ENCODE data around the gene KLHL33. TPM values are rescaled to one million over a fixed set of nuclear protein-coding genes. Genes with fewer than 3 reads are reported as not detected.

KLHL33 gene
- total RNA-seq, 4 donors from 2014 or later, result 1.2 to 4.5 (median 1.8) TPM

DNA sequence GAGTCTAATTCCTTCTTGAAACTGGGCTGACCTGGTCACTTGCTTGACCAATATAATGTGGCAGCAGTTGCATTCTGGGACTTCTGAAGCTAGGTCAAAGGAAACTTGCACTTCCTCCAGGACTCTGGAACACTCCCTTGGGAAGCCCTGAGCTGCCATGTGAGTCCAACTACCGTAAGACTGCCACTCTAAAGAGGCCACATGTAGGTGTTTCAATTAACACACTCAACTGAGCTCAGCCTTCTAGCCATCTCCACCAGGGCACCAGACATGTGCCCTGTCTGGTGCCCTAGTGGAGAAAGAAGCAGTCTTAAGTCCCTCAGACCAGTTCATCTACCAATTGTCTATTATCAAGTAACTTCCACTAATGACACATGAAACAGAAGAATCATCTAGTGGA is 16.5 kb downstream of the KLHL33 start:
- no peaks in the 10 kb centered on the region for H3K27me3 ChIP-seq
- no peaks in the 10 kb centered on the region for H3K36me3 ChIP-seq
- no peak overlapping the region for H3K27ac ChIP-seq
- WGBS, 2 donors, result 45 to 71% methylated on average over 1 of the region's 1 CpG
- TF ChIP-seq, protein P1, sequence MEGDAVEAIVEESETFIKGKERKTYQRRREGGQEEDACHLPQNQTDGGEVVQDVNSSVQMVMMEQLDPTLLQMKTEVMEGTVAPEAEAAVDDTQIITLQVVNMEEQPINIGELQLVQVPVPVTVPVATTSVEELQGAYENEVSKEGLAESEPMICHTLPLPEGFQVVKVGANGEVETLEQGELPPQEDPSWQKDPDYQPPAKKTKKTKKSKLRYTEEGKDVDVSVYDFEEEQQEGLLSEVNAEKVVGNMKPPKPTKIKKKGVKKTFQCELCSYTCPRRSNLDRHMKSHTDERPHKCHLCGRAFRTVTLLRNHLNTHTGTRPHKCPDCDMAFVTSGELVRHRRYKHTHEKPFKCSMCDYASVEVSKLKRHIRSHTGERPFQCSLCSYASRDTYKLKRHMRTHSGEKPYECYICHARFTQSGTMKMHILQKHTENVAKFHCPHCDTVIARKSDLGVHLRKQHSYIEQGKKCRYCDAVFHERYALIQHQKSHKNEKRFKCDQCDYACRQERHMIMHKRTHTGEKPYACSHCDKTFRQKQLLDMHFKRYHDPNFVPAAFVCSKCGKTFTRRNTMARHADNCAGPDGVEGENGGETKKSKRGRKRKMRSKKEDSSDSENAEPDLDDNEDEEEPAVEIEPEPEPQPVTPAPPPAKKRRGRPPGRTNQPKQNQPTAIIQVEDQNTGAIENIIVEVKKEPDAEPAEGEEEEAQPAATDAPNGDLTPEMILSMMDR (IDR thresholded peaks at IDR 0.05), result no peak
- TF ChIP-seq POLR2A (IDR thresholded peaks at IDR 0.05), result no peak
- no peak for TF ChIP-seq EP300 (IDR thresholded peaks at IDR 0.05)
- H3K4me3 ChIP-seq, result no peak overlapping the region
- no peak for DNase-seq (ENCODE audit: low spot score in 2 of 2)
- H3K4me1 ChIP-seq, result peaks cover 0 to 8% (median 2%) of the 10 kb centered on the region in 4 donors
- no peaks in the 10 kb centered on the region for H3K9me3 ChIP-seq

DNA sequence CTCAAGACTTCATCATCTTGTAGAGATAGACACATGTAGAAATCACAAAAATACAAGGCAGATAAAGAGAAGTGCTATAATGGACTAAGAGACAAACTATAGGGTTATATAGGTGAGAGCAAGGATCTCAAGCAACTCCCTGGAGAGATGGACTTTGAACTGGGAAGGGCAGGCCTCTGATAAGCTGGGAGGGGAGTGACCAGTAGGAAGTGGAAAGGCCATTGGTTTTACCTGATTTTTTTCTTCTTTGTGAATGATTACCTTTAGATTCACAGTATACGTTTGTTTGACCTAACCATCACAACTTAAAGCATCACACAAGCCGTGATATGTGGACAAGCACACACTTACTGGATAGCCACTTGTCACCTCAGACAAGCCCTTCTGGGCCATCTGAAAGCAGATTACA is 17.5 kb downstream of the KLHL33 start:
- Histone ChIP-seq H3K27ac (no peak overlapping the region), H3K4me3 (no peak overlapping the region), H3K27me3 (no peaks in the 10 kb centered on the region), H3K4me1 (peaks cover 0 to 14% (median 5%) of the 10 kb centered on the region in 4 donors), H3K9me3 (no peaks in the 10 kb centered on the region), H3K36me3 (no peaks in the 10 kb centered on the region)
- DNase-seq (ENCODE audit: low spot score in 2 of 2), result no peak
- 91% methylated on average over 2 of the region's 2 CpGs for WGBS, 2 donors
- TF ChIP-seq, protein P1 (IDR thresholded peaks at IDR 0.05), result no peak
- TF ChIP-seq EP300 (IDR thresholded peaks at IDR 0.05) (no peak), POLR2A (IDR thresholded peaks at IDR 0.05) (no peak)

DNA sequence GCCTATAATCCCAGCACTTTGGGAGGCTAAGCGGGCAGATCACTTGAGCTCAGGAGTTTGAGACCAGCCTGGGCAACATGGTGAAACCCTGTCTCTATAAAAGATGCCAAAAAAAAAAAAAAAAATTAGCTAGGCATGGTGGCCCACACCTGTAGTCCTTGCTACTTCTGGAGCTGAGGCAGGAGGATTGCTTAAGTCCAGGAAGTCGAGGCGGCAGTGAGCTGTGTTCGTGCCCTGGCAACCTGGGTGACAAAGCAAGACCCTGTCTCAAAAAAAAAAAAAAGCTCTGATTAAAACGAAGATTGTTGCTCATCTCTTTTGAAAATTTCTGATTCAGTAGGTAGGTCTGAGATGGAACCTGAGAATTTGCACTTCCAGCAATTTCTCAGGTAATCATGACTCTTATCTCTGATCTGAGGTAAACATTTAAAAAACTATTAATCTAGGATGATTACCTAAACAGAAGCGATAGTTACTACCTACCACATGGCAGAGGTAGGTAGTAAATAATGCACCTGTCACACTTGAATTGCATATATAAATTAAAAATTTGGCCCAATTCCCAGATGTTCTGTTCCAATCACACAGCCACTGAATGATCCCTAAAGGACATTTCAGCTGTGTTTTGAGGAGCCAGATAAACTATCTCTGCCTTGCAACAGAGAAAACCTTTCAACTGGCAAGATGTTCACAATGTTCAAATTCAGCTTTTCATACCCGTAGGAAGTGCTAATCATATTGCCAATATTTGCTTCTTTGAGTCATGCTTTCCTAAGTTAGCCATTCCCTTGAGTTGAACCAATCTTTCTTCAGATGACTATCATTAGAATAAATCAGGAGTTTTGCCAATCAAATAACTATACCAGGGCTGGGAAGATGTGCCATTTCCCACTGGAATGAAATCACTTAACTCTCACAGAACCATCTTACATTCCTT is 18.4 kb downstream of the KLHL33 start:
- Histone ChIP-seq H3K27ac (no peak overlapping the region), H3K27me3 (no peaks in the 10 kb centered on the region), H3K4me1 (peaks cover 0 to 15% (median 5%) of the 10 kb centered on the region in 4 donors), H3K36me3 (no peaks in the 10 kb centered on the region), H3K9me3 (no peaks in the 10 kb centered on the region), H3K4me3 (no peak overlapping the region)
- TF ChIP-seq EP300 (IDR thresholded peaks at IDR 0.05) (no peak), POLR2A (IDR thresholded peaks at IDR 0.05) (no peak)
- TF ChIP-seq, protein P1 (IDR thresholded peaks at IDR 0.05), result no peak
- 68 to 85% methylated on average over 7 of the region's 7 CpGs for WGBS, 2 donors
- DNase-seq (ENCODE audit: low spot score in 2 of 2), result no peak

DNA sequence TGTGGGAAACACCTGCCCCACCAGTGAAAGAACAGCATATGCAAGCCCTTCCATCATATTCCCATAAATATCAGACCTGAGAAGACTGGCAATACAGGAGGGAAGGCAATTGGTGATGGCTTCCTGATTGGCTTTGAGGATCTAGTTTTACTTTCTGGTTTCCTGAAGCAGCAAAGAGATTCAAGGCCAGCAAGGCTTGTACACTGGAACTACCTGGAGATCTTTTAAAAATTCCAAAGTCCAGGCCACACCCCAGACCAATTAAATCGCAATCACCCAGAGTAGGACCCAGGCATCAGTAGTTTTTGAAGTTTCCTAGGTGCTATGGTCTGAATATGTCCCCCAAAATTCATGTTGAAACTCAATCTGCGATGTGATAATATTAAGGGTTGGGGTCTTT is 19.7 kb downstream of the KLHL33 start:
- TF ChIP-seq POLR2A (IDR thresholded peaks at IDR 0.05) (no peak), EP300 (IDR thresholded peaks at IDR 0.05) (no peak)
- TF ChIP-seq, protein P1 (IDR thresholded peaks at IDR 0.05), result no peak
- H3K27me3 ChIP-seq, result no peaks in the 10 kb centered on the region
- H3K4me3 ChIP-seq, result no peak overlapping the region
- H3K27ac ChIP-seq, result no peak overlapping the region
- H3K9me3 ChIP-seq, result no peaks in the 10 kb centered on the region
- peaks cover 0 to 28% (median 13%) of the 10 kb centered on the region in 4 donors for H3K4me1 ChIP-seq
- 92 to 96% methylated on average over 2 of the region's 2 CpGs for WGBS, 2 donors
- no peak for DNase-seq (ENCODE audit: low spot score in 2 of 2)
- no peaks in the 10 kb centered on the region for H3K36me3 ChIP-seq

DNA sequence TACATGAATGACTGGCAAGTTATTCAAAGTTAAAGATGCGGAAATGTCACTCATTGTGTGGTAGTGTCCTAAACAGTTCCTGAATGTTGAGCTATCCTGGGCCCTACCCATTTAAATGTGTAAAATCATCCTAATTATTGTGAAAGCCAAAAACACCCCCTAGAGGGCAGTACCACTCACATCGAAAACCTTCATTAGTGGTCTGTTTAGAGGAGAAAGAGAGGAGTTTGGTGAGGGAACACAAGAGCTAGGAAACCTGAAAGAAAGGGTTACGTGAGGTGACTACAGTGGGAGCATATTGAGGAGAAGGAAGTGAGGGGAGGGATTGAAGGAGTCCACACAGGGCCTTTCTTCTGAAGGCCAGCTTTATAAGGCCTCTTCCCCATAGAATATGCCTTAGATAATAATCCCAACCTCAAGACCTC is 20.2 kb downstream of the KLHL33 start:
- 36 to 47% methylated on average over 3 of the region's 3 CpGs for WGBS, 2 donors
- Histone ChIP-seq H3K9me3 (no peaks in the 10 kb centered on the region), H3K4me1 (peaks cover 0 to 32% (median 13%) of the 10 kb centered on the region in 4 donors), H3K4me3 (no peak overlapping the region), H3K27me3 (no peaks in the 10 kb centered on the region), H3K36me3 (no peaks in the 10 kb centered on the region), H3K27ac (no peak overlapping the region)
- no peak for TF ChIP-seq EP300 (IDR thresholded peaks at IDR 0.05)
- TF ChIP-seq, protein P1 (IDR thresholded peaks at IDR 0.05), result peak; percentile 51 to 71 (median 53)
- DNase-seq (ENCODE audit: low spot score in 2 of 2), result peak in 1 of 2 donors; percentile 59
